ENCODE measurements around the gene PTPRA.

Gene PTPRA

DNA sequence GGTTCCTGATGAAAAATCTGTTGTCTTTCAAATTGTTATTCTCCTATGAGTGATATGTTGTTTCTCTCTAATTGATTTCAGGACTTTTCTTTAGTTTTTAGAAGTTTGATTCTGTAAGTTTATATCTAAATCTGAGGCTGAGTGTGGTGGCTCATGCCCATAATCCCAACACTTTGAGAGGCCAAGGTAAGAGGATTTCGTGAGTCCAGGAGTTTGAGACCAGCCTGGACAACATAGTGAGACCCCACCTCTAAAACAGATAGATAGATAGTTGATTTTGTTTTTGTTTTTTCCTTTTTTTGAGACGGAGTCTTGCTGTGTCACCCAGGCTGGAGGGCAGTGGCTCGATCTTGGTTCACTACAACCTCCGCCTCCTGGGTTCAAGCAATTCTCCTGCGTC is 64.6 kb downstream of the PTPRA start:
- no peak for DNase-seq

DNA sequence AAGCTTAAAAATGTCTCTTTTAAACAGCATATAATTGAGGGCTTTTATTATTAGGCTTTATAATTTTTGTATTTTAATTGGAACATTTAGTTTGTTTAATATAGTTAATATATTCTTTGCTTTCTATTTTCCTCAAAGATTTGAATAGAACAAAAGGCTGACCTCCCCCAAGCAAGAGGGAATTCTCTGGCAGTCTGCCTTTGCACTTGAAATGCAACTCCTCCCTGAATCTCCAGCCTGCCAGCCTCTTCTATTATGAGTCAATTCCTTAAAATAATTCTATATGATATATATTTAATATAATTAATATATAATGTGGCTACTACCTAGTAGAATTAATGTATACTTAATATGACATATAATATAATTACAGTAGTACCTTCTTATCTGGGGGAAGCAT is 69.2 kb downstream of the PTPRA start:
- DNase-seq = no peak

DNA sequence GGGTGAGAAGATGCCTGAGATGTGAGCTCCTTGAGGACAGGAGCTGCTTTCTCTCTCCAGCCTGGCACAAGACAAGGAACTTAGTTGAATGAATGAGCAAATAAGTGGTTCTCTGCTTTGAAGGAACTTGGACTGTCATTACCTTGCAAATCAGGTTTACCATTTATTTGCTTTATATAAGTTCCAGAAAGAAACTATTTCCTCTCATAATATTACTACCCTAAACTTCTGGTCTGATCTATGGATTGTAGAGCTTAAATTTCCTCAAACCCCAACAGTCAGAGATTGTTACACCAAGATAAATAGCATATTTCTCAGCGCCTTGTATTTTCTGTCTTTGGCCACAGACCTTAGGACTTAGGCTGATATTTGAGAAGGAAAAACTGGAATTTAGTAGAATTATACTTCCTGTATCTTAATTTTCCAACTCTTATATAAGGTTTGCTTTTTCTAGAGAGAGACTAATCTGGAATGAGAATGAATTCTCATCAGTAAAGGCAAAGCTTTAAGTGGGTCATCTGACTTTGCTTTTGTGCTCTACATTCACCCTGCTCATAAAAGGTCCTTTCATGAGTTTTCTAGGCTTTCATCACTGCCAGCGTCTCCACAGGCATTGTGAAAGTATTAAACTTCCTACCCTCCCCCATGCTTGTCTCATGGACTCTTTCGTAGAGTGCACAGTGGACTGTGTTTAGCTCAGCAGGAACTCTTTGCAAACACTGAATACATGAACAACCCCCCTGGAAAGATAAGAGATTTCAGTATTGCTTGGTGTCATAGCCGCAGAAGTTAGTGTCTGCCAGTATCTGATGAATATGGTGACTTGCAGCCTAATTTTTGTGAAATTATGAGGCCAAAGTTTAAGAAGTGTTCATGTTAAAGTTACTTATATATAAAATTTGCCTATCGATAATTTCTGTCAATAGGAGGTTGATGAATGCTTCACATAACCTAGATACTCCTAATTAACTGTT is 74.0 kb downstream of the PTPRA start:
- peak in 1 of 5 experiments; percentile 88 for DNase-seq

DNA sequence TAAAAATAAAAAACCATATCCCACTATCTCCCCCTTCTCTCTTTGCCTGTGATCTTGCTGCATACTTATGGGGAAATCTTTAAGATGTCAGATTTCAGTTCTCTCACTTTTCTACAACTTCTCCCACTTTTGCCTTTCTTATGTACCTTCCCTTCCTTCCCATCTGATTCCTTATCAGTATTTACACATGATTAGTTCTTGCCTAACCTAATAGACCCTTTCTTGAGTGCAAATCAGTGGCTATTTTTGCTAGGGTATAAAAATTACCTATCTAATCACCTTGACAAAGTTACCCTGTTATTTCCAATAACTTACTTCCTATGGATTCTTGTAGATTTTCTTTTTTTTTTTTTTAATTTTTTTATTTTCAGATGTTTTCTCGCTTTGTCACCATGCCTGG is 75.7 kb downstream of the PTPRA start:
- no peak for DNase-seq

DNA sequence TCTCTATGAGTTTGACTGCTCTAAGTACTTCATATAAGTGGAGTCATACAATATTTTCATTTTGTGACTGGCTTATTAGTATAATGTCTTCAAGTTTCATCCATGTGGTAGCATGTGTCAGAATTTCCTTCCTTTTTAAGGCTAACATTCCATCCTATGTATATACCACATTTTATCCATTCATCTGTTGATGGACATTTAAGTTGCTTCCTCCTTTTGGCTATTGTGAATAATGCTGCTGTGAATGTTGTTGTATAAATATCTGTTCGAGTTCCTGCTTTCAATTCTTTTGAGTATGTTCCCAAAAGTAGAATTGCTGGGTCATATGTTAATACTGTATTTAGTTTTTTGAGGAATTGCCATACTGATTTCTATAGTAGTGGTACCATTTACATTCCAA is 79.5 kb downstream of the PTPRA start:
- no peak for DNase-seq

DNA sequence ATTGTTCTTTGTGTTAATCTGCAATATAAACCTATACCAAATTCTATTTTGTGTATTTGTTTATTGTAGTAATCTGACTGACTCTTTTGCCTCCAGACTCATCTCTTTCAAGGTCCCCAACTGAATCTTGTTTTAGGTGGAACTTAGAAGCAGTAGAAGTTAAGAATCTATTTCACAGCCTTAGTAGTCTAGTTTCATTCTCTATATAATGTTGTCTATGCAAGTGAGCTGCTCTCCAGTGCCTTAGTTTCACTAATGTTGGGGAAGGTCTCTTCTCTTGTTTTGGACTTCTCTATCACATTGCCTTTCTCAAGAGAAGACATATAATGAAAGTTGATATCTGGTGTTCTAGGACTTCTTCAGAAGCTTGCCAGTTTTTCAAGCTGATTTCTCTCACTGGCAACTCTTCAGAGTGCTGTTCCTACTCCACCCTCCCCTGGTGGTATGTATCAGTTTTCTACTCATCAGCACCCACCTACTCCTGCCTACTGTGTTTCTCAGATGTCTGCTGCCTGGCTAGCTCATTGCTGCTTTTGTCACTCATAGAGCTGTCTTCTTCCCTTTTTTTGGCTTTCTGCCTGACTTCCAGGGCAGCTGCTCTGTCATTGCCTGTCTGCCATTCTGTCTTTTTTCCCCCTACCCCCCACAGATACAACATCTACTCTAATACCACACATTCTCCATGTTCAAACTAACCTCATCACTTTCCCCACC is 82.1 kb downstream of the PTPRA start:
- DNase-seq = peak in 1 of 5 experiments; percentile 59

DNA sequence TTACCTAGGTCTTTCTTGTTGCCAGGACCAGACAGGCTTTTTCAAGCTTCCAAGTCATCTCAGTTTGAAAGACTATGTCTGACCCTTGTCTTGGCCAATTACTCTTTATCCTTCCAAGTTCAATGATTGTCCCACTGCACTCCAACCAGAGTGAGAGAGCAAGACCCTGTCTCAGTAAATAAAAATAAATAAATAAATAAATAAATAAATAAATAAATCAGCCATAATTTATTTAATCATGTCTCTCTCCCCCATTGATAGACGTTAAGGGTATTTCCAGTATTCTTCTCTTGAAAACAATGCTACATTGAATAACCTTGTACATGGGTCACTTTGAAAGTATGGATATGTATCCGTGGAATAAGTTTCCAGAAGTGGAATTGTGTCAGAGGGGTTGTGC is 83.2 kb downstream of the PTPRA start:
- no peak for DNase-seq

DNA sequence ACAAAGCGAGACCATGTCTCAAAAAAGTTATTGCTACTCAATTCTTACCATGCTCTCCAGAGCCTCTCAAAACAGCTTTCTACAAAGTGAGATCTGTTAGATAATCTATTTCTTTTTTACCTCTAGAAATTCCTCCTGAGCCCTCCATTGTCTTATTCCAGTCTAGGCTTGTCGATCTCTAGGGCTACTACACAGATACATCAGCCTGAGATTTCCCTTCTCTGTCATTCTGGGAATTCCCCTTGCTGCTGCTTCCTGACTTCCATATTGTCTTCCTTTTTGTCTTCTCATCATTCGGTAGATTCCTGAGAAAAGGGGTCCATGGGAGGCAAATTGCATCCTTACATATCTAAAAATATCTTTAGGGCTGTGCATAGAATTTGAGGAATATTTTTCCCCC is 94.6 kb downstream of the PTPRA start:
- no peak for DNase-seq

DNA sequence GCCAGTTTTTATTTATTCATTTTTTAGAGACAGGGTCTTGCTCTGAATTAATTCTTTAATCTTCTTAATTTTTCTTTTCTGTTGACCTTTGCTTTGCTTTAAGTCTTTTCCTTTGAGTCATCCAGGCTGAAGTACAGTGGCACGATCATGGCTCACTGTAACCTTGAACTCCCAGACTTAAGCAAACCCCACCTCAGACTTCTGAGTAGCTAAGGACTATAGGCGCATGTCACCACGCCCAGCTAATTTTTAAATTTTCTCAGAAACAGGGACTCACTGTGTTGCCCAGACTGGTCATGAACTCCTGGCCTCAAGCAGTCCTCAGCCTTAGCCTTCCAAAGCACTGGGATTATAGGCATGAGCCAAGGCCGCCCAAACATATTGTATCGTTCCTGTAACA is 98.8 kb downstream of the PTPRA start:
- no peak for DNase-seq

DNA sequence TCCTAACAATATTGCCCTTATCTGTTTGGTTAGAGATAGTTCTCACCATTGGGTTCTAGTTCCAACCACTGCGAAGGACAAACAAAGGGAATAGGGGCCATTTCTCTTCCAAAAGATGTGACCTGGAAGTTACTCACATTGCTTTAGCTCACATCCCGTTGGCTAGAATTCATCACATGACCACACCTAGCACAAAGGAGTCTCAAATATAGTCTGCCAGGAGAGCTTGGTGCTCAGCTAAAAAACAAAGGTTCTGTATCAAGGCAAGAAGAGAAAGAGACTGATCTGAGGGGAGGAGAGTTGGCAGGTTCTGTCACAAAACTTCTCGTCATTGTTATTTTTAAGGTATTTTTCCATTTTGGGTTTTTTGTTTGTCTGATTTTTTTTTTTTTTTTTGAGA is 100.3 kb downstream of the PTPRA start:
- no peak for DNase-seq

DNA sequence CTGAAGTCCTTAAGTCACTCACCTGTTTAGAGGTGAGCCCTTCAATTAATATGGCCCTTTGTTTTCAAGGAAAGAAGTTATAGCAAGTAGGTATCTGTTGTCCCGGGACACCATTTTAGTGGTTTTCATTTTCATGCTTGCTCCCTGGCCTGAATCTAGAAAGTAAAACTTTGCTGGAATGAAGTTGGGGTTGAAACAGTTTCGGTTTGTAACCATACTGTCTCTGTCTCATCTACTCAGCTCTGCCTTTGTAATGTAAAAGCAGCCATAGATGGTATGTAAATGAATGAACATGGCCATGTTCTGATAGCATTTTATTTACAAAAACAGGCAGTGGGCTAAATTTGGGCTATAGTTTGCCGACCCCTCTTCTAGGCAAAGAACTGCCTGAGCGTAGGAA is 105.2 kb downstream of the PTPRA start:
- DNase-seq = peak in 1 of 5 experiments; percentile 25

DNA sequence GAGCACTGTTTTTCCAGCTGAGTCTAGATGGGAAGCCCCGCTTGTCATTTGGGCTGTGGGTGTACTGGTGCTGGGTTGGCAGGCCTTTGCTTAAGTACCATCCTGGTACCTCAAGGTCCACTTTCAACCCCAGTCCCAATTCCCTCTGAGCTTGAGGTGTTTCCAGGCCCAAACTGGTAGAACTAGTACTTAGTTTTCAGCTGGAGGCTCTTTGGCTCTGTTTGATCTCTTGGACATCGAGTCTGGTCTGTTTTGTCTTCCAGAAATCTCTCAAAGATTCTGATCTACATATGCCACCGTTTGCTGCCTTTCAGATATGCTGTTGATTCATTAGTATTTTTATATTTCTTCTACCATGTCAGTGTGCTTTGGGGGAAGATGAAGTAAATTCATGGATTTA is 108.4 kb downstream of the PTPRA start:
- no peak for DNase-seq

DNA sequence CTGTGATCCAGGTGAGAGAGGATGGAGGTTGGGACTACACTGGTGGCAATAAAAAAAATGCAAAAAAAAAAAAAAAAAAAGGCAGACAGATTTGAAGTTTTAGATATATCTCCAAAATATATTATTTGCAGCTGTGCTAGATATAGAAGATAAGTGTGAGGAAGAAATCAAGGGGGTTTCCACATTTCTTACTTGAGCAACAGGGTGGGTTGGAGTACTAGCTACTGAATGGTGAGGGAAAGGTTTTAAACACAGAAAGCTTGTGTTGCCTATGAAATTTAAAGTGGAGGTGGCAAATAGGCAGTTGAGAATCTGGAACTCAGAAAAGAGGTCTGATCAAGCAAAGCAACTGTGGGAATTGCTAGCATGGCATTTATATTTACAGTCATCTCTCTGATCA is 110.2 kb downstream of the PTPRA start:
- DNase-seq = peak in 1 of 5 experiments; percentile 49

DNA sequence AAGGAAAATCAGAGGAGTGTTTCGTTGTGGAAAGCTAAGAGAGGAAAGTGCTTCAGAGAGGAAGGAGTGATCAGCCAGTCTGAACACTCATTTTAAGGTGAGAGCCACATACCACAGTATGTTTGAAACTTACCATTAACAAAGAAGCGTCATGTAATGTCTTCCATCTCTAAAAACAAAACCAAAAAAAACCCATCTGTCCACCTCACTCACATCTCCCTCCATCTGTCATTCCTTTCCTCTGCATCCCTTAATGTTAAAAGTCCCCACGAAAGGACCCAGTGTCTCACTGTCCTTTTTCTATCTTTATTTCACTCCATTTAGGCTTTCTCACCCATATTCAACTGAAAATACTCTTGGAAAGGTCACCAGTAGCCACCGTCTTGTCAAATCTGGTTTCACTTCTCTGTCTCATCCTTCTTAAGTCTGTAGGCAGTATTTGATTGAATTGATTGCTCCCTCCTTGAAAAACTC is 110.8 kb downstream of the PTPRA start:
- peak in 1 of 5 experiments; percentile 79 for DNase-seq

DNA sequence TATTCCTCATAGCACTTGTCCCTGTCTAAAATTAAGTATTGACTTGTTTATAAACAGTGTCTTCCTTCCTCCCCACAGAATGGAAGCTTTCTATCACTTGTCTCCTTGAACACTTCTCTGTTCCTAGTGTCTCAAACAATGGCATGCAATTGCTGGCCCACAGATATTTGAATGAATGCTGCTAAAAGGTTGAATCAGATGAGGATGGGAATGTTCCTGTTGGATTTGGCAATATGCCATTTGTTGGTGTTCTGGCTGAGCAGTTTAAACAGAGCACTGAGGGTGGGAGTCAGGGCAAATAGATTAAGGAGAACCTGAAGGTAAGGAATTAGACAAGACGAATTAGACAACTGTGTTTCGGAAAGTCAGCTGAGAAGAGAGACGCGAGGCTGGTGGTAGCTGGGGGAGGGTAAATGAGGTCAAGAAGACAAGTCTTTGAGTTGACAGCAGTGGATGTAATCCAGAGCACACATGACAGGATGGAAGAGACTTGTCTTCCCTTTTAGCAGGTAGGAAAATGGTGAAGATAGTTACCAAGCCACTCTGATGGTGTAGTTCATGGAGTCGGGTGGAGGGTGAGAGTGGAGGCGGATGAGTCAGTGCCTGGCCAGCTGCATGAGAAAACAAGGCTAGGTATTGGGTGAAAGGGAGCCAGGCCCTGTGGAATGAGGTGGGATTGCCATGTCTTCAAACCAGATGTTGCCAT is 111.8 kb downstream of the PTPRA start:
- no peak for DNase-seq

DNA sequence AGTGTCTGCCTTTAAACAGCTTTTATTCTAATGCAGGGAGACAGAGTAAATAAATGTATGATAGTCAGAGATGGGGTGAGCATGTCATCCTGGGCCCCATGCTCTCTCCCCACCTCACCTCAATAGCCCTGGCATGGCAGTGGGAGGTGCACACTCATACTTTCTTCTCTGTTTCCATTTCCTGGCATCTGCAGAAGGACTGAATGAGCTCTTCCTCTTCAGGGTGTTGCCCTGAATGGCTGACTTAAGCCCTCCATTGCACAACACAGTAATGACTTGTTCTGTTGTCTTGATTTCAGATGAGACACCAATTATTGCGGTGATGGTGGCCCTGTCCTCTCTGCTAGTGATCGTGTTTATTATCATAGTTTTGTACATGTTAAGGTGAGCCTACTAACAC is 113.2 kb downstream of the PTPRA start:
- peak in 2 of 5 experiments; percentile 38 to 75 for DNase-seq

DNA sequence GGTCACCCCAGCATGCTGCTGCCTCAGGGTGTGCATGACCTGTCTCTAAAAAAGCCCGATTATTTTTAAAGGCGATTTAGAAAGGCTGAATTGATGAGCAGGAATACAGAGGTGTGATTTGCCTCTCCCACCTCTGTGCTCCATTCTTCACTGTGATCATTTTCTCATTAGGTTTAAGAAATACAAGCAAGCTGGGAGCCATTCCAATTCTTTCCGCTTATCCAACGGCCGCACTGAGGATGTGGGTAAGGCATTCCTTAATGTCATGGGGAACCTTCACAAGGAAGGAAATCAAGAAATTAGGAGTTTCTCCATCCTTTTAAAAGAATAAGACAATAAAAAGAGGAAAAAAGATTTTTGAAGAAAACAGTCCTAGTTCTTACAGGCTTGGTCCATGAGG is 114.6 kb downstream of the PTPRA start:
- DNase-seq = no peak

DNA sequence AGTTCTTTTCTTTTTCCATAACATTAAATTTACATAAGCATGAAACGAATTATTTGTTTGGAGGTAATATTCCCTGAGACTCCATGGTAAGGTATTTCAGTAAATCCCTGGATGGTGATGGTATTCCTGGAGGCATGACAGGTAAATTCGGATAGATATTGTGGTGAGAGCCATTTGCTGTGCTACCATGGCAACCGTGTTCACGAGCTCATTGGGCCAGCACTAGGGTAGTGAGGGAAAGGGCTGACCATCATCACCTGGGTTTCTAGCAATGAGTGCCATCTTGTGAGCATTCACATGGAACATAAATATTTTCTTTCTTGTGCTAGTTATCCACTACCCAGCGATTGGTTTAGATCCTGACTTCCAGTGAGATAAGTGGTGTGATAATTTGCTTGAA is 118.3 kb downstream of the PTPRA start:
- DNase-seq = no peak

DNA sequence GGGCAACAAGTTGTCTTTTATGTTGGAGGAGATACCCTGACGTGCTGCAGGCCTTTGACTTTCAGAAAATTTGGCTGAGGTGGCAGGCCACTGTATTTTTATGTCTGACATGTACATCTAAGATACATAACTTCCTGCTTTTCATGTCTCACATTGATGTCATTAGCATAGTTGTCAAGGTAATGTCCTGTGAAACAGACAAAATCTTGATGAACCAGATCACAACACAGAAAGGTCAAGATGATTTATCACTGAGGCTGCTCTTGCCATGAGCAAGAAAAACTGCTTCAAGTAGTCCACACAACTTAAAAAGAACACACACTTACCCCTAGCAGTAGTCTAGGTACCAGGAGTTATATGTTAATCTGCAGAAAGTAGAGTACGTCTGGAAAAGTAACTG is 120.0 kb downstream of the PTPRA start:
- DNase-seq = no peak

DNA sequence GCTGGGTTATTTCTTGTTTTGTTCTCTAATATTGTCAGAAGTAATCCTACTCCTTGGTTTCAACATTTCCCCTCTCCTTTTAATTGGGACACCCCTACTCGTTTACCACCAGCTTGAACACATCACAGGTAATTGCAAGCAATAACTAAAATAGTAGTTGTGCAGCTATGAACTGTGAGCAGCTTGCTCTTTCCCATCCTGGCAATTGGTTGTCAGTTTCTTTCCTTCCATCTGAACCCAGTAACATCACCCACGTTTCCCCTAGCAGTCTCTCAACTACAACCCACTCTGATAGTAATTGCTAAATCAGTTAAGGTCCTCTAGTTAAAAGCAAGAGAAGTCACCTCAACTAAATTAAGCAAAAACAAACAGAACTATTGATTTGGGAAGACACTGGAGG is 122.5 kb downstream of the PTPRA start:
- DNase-seq = no peak

DNA sequence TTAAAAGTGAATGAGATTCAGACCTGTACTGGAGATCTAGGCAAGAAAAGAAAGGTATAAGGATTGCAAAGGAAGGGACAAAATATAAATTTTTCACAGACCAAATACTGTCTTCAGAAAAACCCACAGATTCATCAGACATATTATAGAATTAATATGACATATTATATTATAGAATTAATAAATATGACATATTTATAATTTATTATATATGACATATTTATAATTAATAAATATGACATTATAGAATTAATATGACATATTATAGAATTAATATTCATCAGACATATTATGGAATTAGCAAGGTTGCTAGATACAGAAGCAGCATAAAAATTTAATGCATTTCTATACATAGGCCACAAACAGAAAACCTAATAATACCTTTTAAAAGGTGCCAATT is 125.4 kb downstream of the PTPRA start:
- DNase-seq = no peak

DNA sequence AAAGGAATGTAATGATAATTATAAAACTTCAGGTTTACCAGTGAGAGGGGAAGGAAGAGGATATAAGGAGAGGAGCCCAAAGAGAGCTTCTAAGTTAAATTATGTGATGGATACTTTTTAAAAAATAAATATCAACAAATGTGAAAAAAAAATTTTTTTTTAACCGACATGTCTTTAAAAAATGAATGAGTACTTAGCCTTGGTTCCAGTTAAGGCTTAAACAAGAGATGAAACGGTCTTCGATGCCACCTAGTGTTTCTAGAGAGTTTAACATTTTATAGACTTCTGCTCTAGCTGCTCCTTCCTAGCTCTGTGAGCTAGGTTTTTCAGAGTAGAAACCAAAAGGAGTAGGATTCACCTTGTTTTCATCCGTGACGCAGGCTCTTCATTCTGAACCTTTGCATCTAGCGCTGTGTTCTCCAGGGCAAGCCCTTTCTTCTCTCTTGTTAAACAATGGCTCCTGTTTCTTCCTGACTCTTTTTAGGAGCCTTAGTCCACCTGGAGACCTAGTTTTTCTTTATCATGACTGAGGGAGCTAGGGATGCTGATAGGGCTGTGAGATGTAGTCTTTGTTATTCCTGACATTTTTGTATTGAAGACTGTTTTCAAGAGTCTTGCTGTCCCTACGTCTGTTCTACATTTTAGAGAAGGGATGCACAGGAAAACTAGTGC is 127.7 kb downstream of the PTPRA start:
- DNase-seq = peak in 1 of 5 experiments; percentile 71

DNA sequence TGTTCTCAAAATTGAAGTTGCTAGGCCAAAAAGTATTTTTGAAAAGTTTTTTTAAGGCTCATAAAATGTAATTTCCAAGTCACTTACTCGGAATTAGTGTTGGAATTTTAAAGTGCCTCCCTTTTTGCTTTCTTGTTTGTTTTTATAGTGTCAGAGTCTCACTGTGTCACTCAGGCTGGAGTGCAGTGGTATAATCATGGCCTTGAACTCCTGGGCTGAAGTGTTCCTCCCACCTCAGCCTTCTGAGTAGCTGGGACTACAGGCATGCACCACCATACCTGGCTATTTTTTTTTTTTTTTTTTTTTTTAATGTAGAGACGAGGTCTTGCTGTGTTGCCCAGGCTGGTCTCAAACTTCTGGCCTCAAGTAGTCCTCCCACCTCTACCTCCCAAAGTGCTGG is 130.1 kb downstream of the PTPRA start:
- no peak for DNase-seq

Measured in T-helper 2 cell (primary cell).